HG02852 (cell line): Measurements from ENCODE around the gene CHRDL1.

ENCODE experiments used
- ATAC-seq: cut with Tn5 transposase; IDR thresholded peaks from one replicate; pipeline ENCODE4 v1.9.1; 2021; ENCODE audit warnings: mild to moderate bottlenecking, moderate library complexity; ENCODE audit not compliant: unreplicated experiment

The CHRDL1 gene

GRCh38 chrX:110743679-110744340, 51.8 kb downstream of the CHRDL1 start:
- ATAC-seq, result peak; percentile 59

- ATAC-seq, result no peak
Observed at GRCh38 chrX:110741213-110741796, 54.3 kb downstream of the CHRDL1 start.

GRCh38 chrX:110734894-110735541, 60.6 kb downstream of the CHRDL1 start:
- ATAC-seq, result no peak

GRCh38 chrX:110734271-110734670, 61.3 kb downstream of the CHRDL1 start:
- no peak for ATAC-seq

- ATAC-seq, result no peak
Observed at GRCh38 chrX:110733166-110733565, 62.5 kb downstream of the CHRDL1 start.

- no peak for ATAC-seq
Observed at GRCh38 chrX:110732266-110732665, 63.4 kb downstream of the CHRDL1 start.

GRCh38 chrX:110723844-110724243, 71.8 kb downstream of the CHRDL1 start:
- ATAC-seq, result no peak

GRCh38 chrX:110722135-110722534, 73.5 kb downstream of the CHRDL1 start:
- no peak for ATAC-seq

GRCh38 chrX:110713666-110714065, 82.0 kb downstream of the CHRDL1 start:
- no peak for ATAC-seq

GRCh38 chrX:110706446-110706845, 89.2 kb downstream of the CHRDL1 start:
- ATAC-seq, result no peak

- ATAC-seq, result no peak
Observed at GRCh38 chrX:110703641-110704040, 92.0 kb downstream of the CHRDL1 start.

- no peak for ATAC-seq
Observed at GRCh38 chrX:110699109-110699508, 96.5 kb downstream of the CHRDL1 start.

GRCh38 chrX:110698696-110699095, 96.9 kb downstream of the CHRDL1 start:
- peak; percentile 71 for ATAC-seq

- ATAC-seq, result no peak
Observed at GRCh38 chrX:110692866-110693265, 102.8 kb downstream of the CHRDL1 start.

GRCh38 chrX:110691446-110691845, 104.2 kb downstream of the CHRDL1 start:
- no peak for ATAC-seq

- no peak for ATAC-seq
Observed at GRCh38 chrX:110684653-110685052, 111.0 kb downstream of the CHRDL1 start.

GRCh38 chrX:110683925-110684324, 111.7 kb downstream of the CHRDL1 start:
- ATAC-seq, result no peak

GRCh38 chrX:110678591-110678990, 117.0 kb downstream of the CHRDL1 start:
- ATAC-seq, result no peak

- ATAC-seq, result no peak
Observed at GRCh38 chrX:110675886-110676285, 119.7 kb downstream of the CHRDL1 start.

GRCh38 chrX:110671068-110671803, 124.4 kb downstream of the CHRDL1 start:
- ATAC-seq, result peak; percentile 94

- ATAC-seq, result no peak
Observed at GRCh38 chrX:110669572-110669971, 126.0 kb downstream of the CHRDL1 start.

GRCh38 chrX:110667706-110668105, 127.9 kb downstream of the CHRDL1 start:
- ATAC-seq, result no peak
